Osteoblast (primary cell): ENCODE measurements around the gene ALDH5A1. TPM values are rescaled to one million over a fixed set of nuclear protein-coding genes. Genes with fewer than 3 reads are reported as not detected.

ENCODE experiments used
- DNase-seq: peaks from one replicate; pipeline ENCODE4 v3.0.0; 2011; ENCODE audit warnings: low spot score, mixed read lengths; ENCODE audit not compliant: insufficient read length; ENCODE audit errors: missing footprints
- H2AFZ ChIP-seq: 2 replicates; pipeline ENCODE4 v1.6.0; 2011; ENCODE audit warnings: mild to moderate bottlenecking, low read length
- H3K27ac ChIP-seq: 2 replicates; pipeline ENCODE4 v1.5.1; 2011; ENCODE audit warnings: mild to moderate bottlenecking, low read depth, low read length, moderate library complexity
- H3K27me3 ChIP-seq: 2 replicates; pipeline ENCODE4 v1.6.0; 2012; ENCODE audit warnings: mild to moderate bottlenecking, control low read depth, inconsistent platforms, low read length, moderate library complexity; ENCODE audit not compliant: insufficient read depth
- H3K36me3 ChIP-seq: 2 replicates; pipeline ENCODE4 v1.5.1; 2011; ENCODE audit warnings: mild to moderate bottlenecking, low read length, control low read depth, moderate library complexity; ENCODE audit not compliant: insufficient read depth
- H3K4me1 ChIP-seq: 2 replicates; pipeline ENCODE4 v1.5.1; 2011; ENCODE audit warnings: mild to moderate bottlenecking, low read length, control low read depth, moderate library complexity; ENCODE audit not compliant: insufficient read depth
- H3K4me2 ChIP-seq: 2 replicates; pipeline ENCODE4 v1.6.0; 2011; ENCODE audit warnings: mild to moderate bottlenecking, low read length; ENCODE audit not compliant: insufficient read depth
- H3K4me3 ChIP-seq: fragments of 200-600 bp; sonication (generic); 3 replicates; pipeline ENCODE4 v1.5.1; 2012; ENCODE audit warnings: mild to moderate bottlenecking, low read length, inconsistent platforms; ENCODE audit not compliant: insufficient read depth
- H3K79me2 ChIP-seq: 2 replicates; pipeline ENCODE4 v1.6.0; 2012; ENCODE audit warnings: mild to moderate bottlenecking, low read length, control low read depth, inconsistent platforms; ENCODE audit not compliant: insufficient read depth
- H3K9me3 ChIP-seq: 2 replicates; pipeline ENCODE4 v1.5.1; 2011; ENCODE audit warnings: low read depth, low read length, control low read depth
- H4K20me1 ChIP-seq: 2 replicates; pipeline ENCODE4 v1.6.0; 2012; ENCODE audit warnings: mild to moderate bottlenecking, low read length, control low read depth; ENCODE audit not compliant: insufficient read depth
- CTCF ChIP-seq: IDR thresholded peaks from 2 replicates; pipeline ENCODE4 v1.5.1; 2011; ENCODE audit warnings: mild to moderate bottlenecking, low read depth, low read length, moderate library complexity; ENCODE audit errors: extremely low read depth
- total RNA-seq: library from RNA; depleted of rRNA; stranded (reverse); fragments of >200 nt; gene quantifications from 2 replicates; pipeline ENCODE4 v1.2.3, GENCODE V29; 2012

The ALDH5A1 gene
- total RNA-seq, 1 donor = 2.2 TPM

DNA sequence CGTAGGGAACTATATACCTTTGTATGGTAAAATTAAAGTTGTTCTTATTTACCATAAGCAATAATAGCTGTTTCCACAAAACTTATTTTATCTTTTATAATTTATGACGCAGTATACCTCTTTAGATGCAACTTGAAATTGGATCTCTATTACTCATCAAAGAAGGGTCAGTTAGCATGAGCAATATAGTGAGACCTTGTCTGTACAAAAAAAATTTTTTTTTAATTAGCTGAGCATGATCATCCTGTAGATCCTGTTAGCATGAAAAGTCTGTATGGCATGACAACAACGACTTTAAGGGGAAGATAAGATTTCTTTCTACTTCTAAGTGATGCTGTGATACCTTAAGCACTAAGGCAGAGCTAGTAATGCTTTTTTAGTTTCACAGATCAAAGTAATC, 5.9 kb downstream of the ALDH5A1 start:
- no peak for DNase-seq
- Histone ChIP-seq H3K27me3 (no peaks in the 10 kb centered on the region), H4K20me1 (no peaks in the 10 kb centered on the region), H3K4me2 (no peak overlapping the region), H3K4me1 (no peaks in the 10 kb centered on the region), H3K36me3 (no peaks in the 10 kb centered on the region), H3K4me3 (no peak overlapping the region), H2AFZ (no peak overlapping the region), H3K27ac (no peak overlapping the region), H3K79me2 (no peaks in the 10 kb centered on the region), H3K9me3 (no peaks in the 10 kb centered on the region)
- no peak for TF ChIP-seq CTCF

DNA sequence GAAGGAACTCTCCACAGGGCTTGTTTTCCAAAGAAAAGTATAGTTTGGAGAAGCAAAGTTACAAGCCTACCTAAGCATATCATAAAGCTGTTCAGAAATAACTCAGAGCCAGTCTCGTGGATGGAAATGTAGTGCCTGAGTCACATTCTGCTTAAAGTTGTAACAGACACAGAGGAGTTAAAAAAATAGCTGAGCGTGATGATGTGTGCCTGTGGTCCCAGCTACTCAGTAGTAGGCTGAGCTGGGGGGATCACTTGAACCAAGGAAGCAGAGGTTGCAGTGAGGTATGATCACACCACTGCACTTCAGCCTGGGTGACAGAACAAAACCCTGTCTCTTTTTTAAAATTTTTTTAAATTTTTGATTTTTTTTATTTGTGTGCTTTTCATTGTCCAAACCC, 6.6 kb downstream of the ALDH5A1 start:
- no peak overlapping the region for H2AFZ ChIP-seq
- no peaks in the 10 kb centered on the region for H3K9me3 ChIP-seq
- no peak overlapping the region for H3K4me3 ChIP-seq
- H3K79me2 ChIP-seq = no peaks in the 10 kb centered on the region
- no peaks in the 10 kb centered on the region for H3K36me3 ChIP-seq
- H4K20me1 ChIP-seq = no peaks in the 10 kb centered on the region
- DNase-seq = no peak
- no peak for TF ChIP-seq CTCF
- no peaks in the 10 kb centered on the region for H3K27me3 ChIP-seq
- H3K27ac ChIP-seq = no peak overlapping the region
- H3K4me1 ChIP-seq = no peaks in the 10 kb centered on the region
- H3K4me2 ChIP-seq = no peak overlapping the region

DNA sequence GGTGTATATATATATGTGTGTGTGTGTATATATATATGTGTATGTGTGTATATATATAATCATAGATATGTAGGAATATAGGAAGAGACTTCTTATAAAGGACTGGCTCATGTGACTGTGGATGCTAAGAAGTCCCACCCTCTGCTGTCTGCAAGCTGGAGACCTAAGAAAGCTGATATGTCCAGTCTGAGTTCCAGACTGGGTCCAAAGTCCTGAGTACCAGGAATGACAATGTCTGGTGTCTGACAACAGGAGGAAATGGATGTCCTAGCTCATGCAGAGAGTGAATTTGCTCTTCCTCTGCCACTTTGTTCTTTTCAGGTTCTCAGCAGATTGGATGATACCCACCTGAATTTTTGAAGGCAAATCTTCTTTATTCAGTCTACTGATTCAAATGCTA, 7.1 kb downstream of the ALDH5A1 start:
- H2AFZ ChIP-seq = no peak overlapping the region
- H3K79me2 ChIP-seq = no peaks in the 10 kb centered on the region
- H3K4me3 ChIP-seq = no peak overlapping the region
- no peak overlapping the region for H3K27ac ChIP-seq
- no peaks in the 10 kb centered on the region for H3K9me3 ChIP-seq
- H3K27me3 ChIP-seq = no peaks in the 10 kb centered on the region
- no peak overlapping the region for H3K4me2 ChIP-seq
- no peaks in the 10 kb centered on the region for H3K36me3 ChIP-seq
- H3K4me1 ChIP-seq = no peaks in the 10 kb centered on the region
- DNase-seq = no peak
- H4K20me1 ChIP-seq = no peaks in the 10 kb centered on the region
- TF ChIP-seq CTCF = no peak

- no peak for DNase-seq
- no peaks in the 10 kb centered on the region for H3K79me2 ChIP-seq
- no peak for TF ChIP-seq CTCF
- H3K27me3 ChIP-seq = no peaks in the 10 kb centered on the region
- H2AFZ ChIP-seq = no peak overlapping the region
- no peaks in the 10 kb centered on the region for H4K20me1 ChIP-seq
- H3K4me3 ChIP-seq = no peak overlapping the region
- no peak overlapping the region for H3K4me2 ChIP-seq
- H3K4me1 ChIP-seq = no peaks in the 10 kb centered on the region
- H3K9me3 ChIP-seq = no peaks in the 10 kb centered on the region
- no peak overlapping the region for H3K27ac ChIP-seq
- H3K36me3 ChIP-seq = no peaks in the 10 kb centered on the region
These were observed 9.5 kb downstream of the ALDH5A1 start for GRCh38 chr6:24504287-24504648.
